ENCODE results near the gene EMC8. TPM values are rescaled to one million over a fixed set of nuclear protein-coding genes. Genes with fewer than 3 reads are reported as not detected.

The EMC8 gene
- total and polyA plus RNA-seq, 4 donors, result 14.5 to 23.0 (median 19.0) TPM

GRCh38 chr16:85805442-85806045 is 6.2 kb upstream of the EMC8 start:
- DNase-seq (no peak), ATAC-seq (ENCODE audit: low FRiP score) (no peak)
- 84 to 89% methylated on average over 17 to 18 of the region's 18 CpGs for WGBS, 2 donors
- H3K9me3 ChIP-seq (ENCODE audit: control insufficient read depth, low read length), result no peaks in the 10 kb centered on the region
- no peak overlapping the region for H3K4me3 ChIP-seq (ENCODE audit: low read length in 2 of 2)
- peaks cover 0 to 11% of the 10 kb centered on the region in 2 donors for H3K36me3 ChIP-seq (ENCODE audit: control insufficient read depth in 1 of 2, insufficient read depth in 2 of 2, low read length in 1 of 2)
- no peaks in the 10 kb centered on the region for H3K4me1 ChIP-seq (ENCODE audit: control insufficient read depth in 1 of 2, insufficient read depth in 2 of 2, low read length in 2 of 2)
- intact Hi-C loops (cut with DNase I), result no loop called here
- no peaks in the 10 kb centered on the region for H3K27me3 ChIP-seq (ENCODE audit: control insufficient read depth in 1 of 2, insufficient read depth in 2 of 2, low read length in 1 of 2)
- no peak overlapping the region for H3K27ac ChIP-seq (ENCODE audit: low read depth in 1 of 2, low read length in 2 of 2)

GRCh38 chr16:85803570-85803969 is 4.2 kb upstream of the EMC8 start:
- DNase-seq, result no peak
- 73 to 75% methylated on average over 14 of the region's 14 CpGs for WGBS, 2 donors
- no peak overlapping the region for H3K4me3 ChIP-seq (ENCODE audit: low read length in 2 of 2)
- H3K4me1 ChIP-seq (ENCODE audit: control insufficient read depth in 1 of 2, insufficient read depth in 2 of 2, low read length in 2 of 2), result no peaks in the 10 kb centered on the region
- no peak overlapping the region for H3K27ac ChIP-seq (ENCODE audit: low read depth in 1 of 2, low read length in 2 of 2)
- no peaks in the 10 kb centered on the region for H3K9me3 ChIP-seq (ENCODE audit: control insufficient read depth, low read length)
- intact Hi-C loops (cut with DNase I), result no loop called here
- H3K36me3 ChIP-seq (ENCODE audit: control insufficient read depth in 1 of 2, insufficient read depth in 2 of 2, low read length in 1 of 2), result peaks cover 0 to 11% of the 10 kb centered on the region in 2 donors
- no peaks in the 10 kb centered on the region for H3K27me3 ChIP-seq (ENCODE audit: control insufficient read depth in 1 of 2, insufficient read depth in 2 of 2, low read length in 1 of 2)
- ATAC-seq (ENCODE audit: low FRiP score), result no peak

- no peak overlapping the region for H3K27ac ChIP-seq (ENCODE audit: low read depth in 1 of 2, low read length in 2 of 2)
- H3K4me3 ChIP-seq (ENCODE audit: low read length in 2 of 2), result peak overlapping the region; percentile 77 to 89
- peaks cover 0 to 6% of the 10 kb centered on the region in 2 donors for H3K36me3 ChIP-seq (ENCODE audit: control insufficient read depth in 1 of 2, insufficient read depth in 2 of 2, low read length in 1 of 2)
- WGBS, 2 donors, result 15 to 20% methylated on average over 9 of the region's 9 CpGs
- no peaks in the 10 kb centered on the region for H3K4me1 ChIP-seq (ENCODE audit: control insufficient read depth in 1 of 2, insufficient read depth in 2 of 2, low read length in 2 of 2)
- no peaks in the 10 kb centered on the region for H3K9me3 ChIP-seq (ENCODE audit: control insufficient read depth, low read length)
- H3K27me3 ChIP-seq (ENCODE audit: control insufficient read depth in 1 of 2, insufficient read depth in 2 of 2, low read length in 1 of 2), result no peaks in the 10 kb centered on the region
- DNase-seq, result no peak
- no peak for ATAC-seq (ENCODE audit: low FRiP score)
- intact Hi-C loops (cut with DNase I), result no loop called here
These were observed 951 bp upstream of the EMC8 start for GRCh38 chr16:85800321-85800669.

- Histone ChIP-seq H3K4me3 (ENCODE audit: low read length in 2 of 2) (peak overlapping the region; percentile 68 to 89), H3K27me3 (ENCODE audit: control insufficient read depth in 1 of 2, insufficient read depth in 2 of 2, low read length in 1 of 2) (no peaks in the 10 kb centered on the region), H3K36me3 (ENCODE audit: control insufficient read depth in 1 of 2, insufficient read depth in 2 of 2, low read length in 1 of 2) (peaks cover 0 to 3% of the 10 kb centered on the region in 2 donors), H3K27ac (ENCODE audit: low read depth in 1 of 2, low read length in 2 of 2) (no peak overlapping the region), H3K9me3 (ENCODE audit: control insufficient read depth, low read length) (no peaks in the 10 kb centered on the region), H3K4me1 (ENCODE audit: control insufficient read depth in 1 of 2, insufficient read depth in 2 of 2, low read length in 2 of 2) (no peaks in the 10 kb centered on the region)
- ATAC-seq (ENCODE audit: low FRiP score) (peak; percentile 14), DNase-seq (peak; percentile 55 to 78)
- WGBS, 2 donors, result 0 to 1% methylated on average over 33 to 51 of the region's 51 CpGs
- intact Hi-C loops (cut with DNase I), result no loop called here
These were observed 345 bp downstream of the EMC8 start for GRCh38 chr16:85798901-85799496.

GRCh38 chr16:85798283-85798776 is 1.0 kb downstream of the EMC8 start:
- H3K36me3 ChIP-seq (ENCODE audit: control insufficient read depth in 1 of 2, insufficient read depth in 2 of 2, low read length in 1 of 2), result peaks cover 0 to 3% of the 10 kb centered on the region in 2 donors
- no peak overlapping the region for H3K27ac ChIP-seq (ENCODE audit: low read depth in 1 of 2, low read length in 2 of 2)
- no peaks in the 10 kb centered on the region for H3K9me3 ChIP-seq (ENCODE audit: control insufficient read depth, low read length)
- WGBS, 2 donors, result 24 to 26% methylated on average over 17 of the region's 17 CpGs
- H3K4me1 ChIP-seq (ENCODE audit: control insufficient read depth in 1 of 2, insufficient read depth in 2 of 2, low read length in 2 of 2), result no peaks in the 10 kb centered on the region
- no peak for ATAC-seq (ENCODE audit: low FRiP score)
- intact Hi-C loops (cut with DNase I), result no loop called here
- peak overlapping the region; percentile 68 to 89 for H3K4me3 ChIP-seq (ENCODE audit: low read length in 2 of 2)
- no peaks in the 10 kb centered on the region for H3K27me3 ChIP-seq (ENCODE audit: control insufficient read depth in 1 of 2, insufficient read depth in 2 of 2, low read length in 1 of 2)
- no peak for DNase-seq

GRCh38 chr16:85796599-85796998 is 2.7 kb downstream of the EMC8 start:
- intact Hi-C loops (cut with DNase I), result no loop called here
- WGBS, 2 donors, result 90 to 92% methylated on average over 7 of the region's 7 CpGs
- no peak overlapping the region for H3K27ac ChIP-seq (ENCODE audit: low read depth in 1 of 2, low read length in 2 of 2)
- H3K36me3 ChIP-seq (ENCODE audit: control insufficient read depth in 1 of 2, insufficient read depth in 2 of 2, low read length in 1 of 2), result peaks cover 0 to 2% of the 10 kb centered on the region in 2 donors
- H3K9me3 ChIP-seq (ENCODE audit: control insufficient read depth, low read length), result no peaks in the 10 kb centered on the region
- DNase-seq, result no peak
- H3K4me1 ChIP-seq (ENCODE audit: control insufficient read depth in 1 of 2, insufficient read depth in 2 of 2, low read length in 2 of 2), result no peaks in the 10 kb centered on the region
- no peaks in the 10 kb centered on the region for H3K27me3 ChIP-seq (ENCODE audit: control insufficient read depth in 1 of 2, insufficient read depth in 2 of 2, low read length in 1 of 2)
- no peak overlapping the region for H3K4me3 ChIP-seq (ENCODE audit: low read length in 2 of 2)
- no peak for ATAC-seq (ENCODE audit: low FRiP score)

GRCh38 chr16:85796152-85796551 is 3.2 kb downstream of the EMC8 start:
- ATAC-seq (ENCODE audit: low FRiP score) (no peak), DNase-seq (no peak)
- Histone ChIP-seq H3K36me3 (ENCODE audit: control insufficient read depth in 1 of 2, insufficient read depth in 2 of 2, low read length in 1 of 2) (peaks cover 0 to 2% of the 10 kb centered on the region in 2 donors), H3K27ac (ENCODE audit: low read depth in 1 of 2, low read length in 2 of 2) (no peak overlapping the region), H3K9me3 (ENCODE audit: control insufficient read depth, low read length) (no peaks in the 10 kb centered on the region), H3K4me1 (ENCODE audit: control insufficient read depth in 1 of 2, insufficient read depth in 2 of 2, low read length in 2 of 2) (no peaks in the 10 kb centered on the region), H3K27me3 (ENCODE audit: control insufficient read depth in 1 of 2, insufficient read depth in 2 of 2, low read length in 1 of 2) (no peaks in the 10 kb centered on the region), H3K4me3 (ENCODE audit: low read length in 2 of 2) (no peak overlapping the region)
- 90 to 92% methylated on average over 6 of the region's 6 CpGs for WGBS, 2 donors
- intact Hi-C loops (cut with DNase I), result no loop called here

- H3K4me3 ChIP-seq (ENCODE audit: low read length in 2 of 2), result no peak overlapping the region
- ATAC-seq (ENCODE audit: low FRiP score) (no peak), DNase-seq (no peak)
- WGBS, 2 donors, result 89 to 90% methylated on average over 8 of the region's 8 CpGs
- H3K4me1 ChIP-seq (ENCODE audit: control insufficient read depth in 1 of 2, insufficient read depth in 2 of 2, low read length in 2 of 2), result no peaks in the 10 kb centered on the region
- no peak overlapping the region for H3K27ac ChIP-seq (ENCODE audit: low read depth in 1 of 2, low read length in 2 of 2)
- H3K27me3 ChIP-seq (ENCODE audit: control insufficient read depth in 1 of 2, insufficient read depth in 2 of 2, low read length in 1 of 2), result no peaks in the 10 kb centered on the region
- H3K36me3 ChIP-seq (ENCODE audit: control insufficient read depth in 1 of 2, insufficient read depth in 2 of 2, low read length in 1 of 2), result peaks cover 0 to 2% of the 10 kb centered on the region in 2 donors
- H3K9me3 ChIP-seq (ENCODE audit: control insufficient read depth, low read length), result no peaks in the 10 kb centered on the region
- intact Hi-C loops (cut with DNase I), result no loop called here
These were observed 4.6 kb downstream of the EMC8 start for GRCh38 chr16:85794696-85795095.

- H3K4me1 ChIP-seq (ENCODE audit: control insufficient read depth in 1 of 2, insufficient read depth in 2 of 2, low read length in 2 of 2), result no peaks in the 10 kb centered on the region
- H3K27ac ChIP-seq (ENCODE audit: low read depth in 1 of 2, low read length in 2 of 2), result no peak overlapping the region
- H3K4me3 ChIP-seq (ENCODE audit: low read length in 2 of 2), result no peak overlapping the region
- intact Hi-C loops (cut with DNase I), result no loop called here
- H3K9me3 ChIP-seq (ENCODE audit: control insufficient read depth, low read length), result no peaks in the 10 kb centered on the region
- WGBS, 2 donors, result 92 to 94% methylated on average over 5 of the region's 5 CpGs
- ATAC-seq (ENCODE audit: low FRiP score), result no peak
- no peak for DNase-seq
- no peaks in the 10 kb centered on the region for H3K27me3 ChIP-seq (ENCODE audit: control insufficient read depth in 1 of 2, insufficient read depth in 2 of 2, low read length in 1 of 2)
- peaks cover 0 to 2% of the 10 kb centered on the region in 2 donors for H3K36me3 ChIP-seq (ENCODE audit: control insufficient read depth in 1 of 2, insufficient read depth in 2 of 2, low read length in 1 of 2)
These were observed 5.6 kb downstream of the EMC8 start for GRCh38 chr16:85793662-85794298.
